HCT116 (cell line): ENCODE data around the gene UAP1L1. TPM values are rescaled to one million over a fixed set of nuclear protein-coding genes. Genes with fewer than 3 reads are reported as not detected.

Experiments
- ATAC-seq: fragments of 200-7000 bp; cut with Tn5 transposase; 2 replicates; pipeline ENCODE4 v1.9.1; 2020; ENCODE audit warnings: mild to moderate bottlenecking, moderate library complexity
- BruUV-seq: library from RNA; stranded (reverse); fragments of 400-500 nt; replicated peaks from 2 replicates; lab custom pipeline; 2021; lab: Mats Ljungman, UMichigan
- CTCF ChIA-PET: fragments of 300-600 bp; sonication (Branson Sonifier 250); formaldehyde crosslinking; loops from one replicate; lab custom pipeline; 2021; ENCODE audit warnings: antibody characterized with exemption; lab: Charles Lee
- POLR2A ChIA-PET: fragments of 300-600, 350-600 bp; sonication (Branson Sonifier 250); formaldehyde crosslinking; loops from one replicate; lab custom pipeline; 2021; ENCODE audit warnings: antibody characterized with exemption; lab: Charles Lee
- RAD21 ChIA-PET, 2 experiments: fragments of 300-600 bp; sonication (Branson Sonifier 250); formaldehyde crosslinking; loops; one replicate each; lab custom pipeline; 2023; ENCODE audit warnings: low total read pairs in 2 of 2; ENCODE audit not compliant: uncharacterized antibody in 2 of 2, unreplicated experiment in 2 of 2, low non-redundant PET in 1 of 2; lab: Charles Lee
- DNase-seq: peaks from one replicate; pipeline ENCODE4 v3.0.0-alpha.2; 2010; ENCODE audit warnings: low read depth, low spot score
- H2AFZ ChIP-seq: fragments of 200-600 bp; shearing (Covaris generic), sonication (generic); 2 replicates; pipeline ENCODE4 v1.6.1; 2017; ENCODE audit warnings: low read depth, mixed run types, mixed read lengths, antibody characterized with exemption, low read length; ENCODE audit not compliant: poor library complexity, severe bottlenecking
- H3K27ac ChIP-seq: 2 replicates; pipeline ENCODE4 v1.5.1; 2012; ENCODE audit warnings: low read depth, low read length
- H3K27me3 ChIP-seq: fragments of 200-600 bp; sonication (generic); 2 replicates; pipeline ENCODE4 v1.6.1; 2016; ENCODE audit warnings: mixed run types, low read length, mixed read lengths; ENCODE audit not compliant: insufficient read depth
- H3K36me3 ChIP-seq, 2 experiments: fragments of 200-500 bp in 1 of 2; fragments of 200-600 bp in 1 of 2; sonication (Bioruptor generic) in 1 of 2; sonication (generic) in 1 of 2; 2 replicates each; pipeline versions ENCODE4 v1.5.1 to v1.6.1; 2014 to 2016; ENCODE audit warnings: low read length in 2 of 2, inconsistent platforms in 1 of 2, mixed read lengths in 1 of 2, mixed run types in 1 of 2; ENCODE audit not compliant: insufficient read depth in 2 of 2, control insufficient read depth in 1 of 2
- H3K4me1 ChIP-seq, 2 experiments: fragments of 200-600 bp in 1 of 2; sonication (generic) in 1 of 2; 2 replicates each; pipeline versions ENCODE4 v1.5.1 to v1.6.1; 2012 to 2017; ENCODE audit warnings: low read length in 2 of 2, inconsistent platforms in 1 of 2, mild to moderate bottlenecking in 1 of 2, mixed read lengths in 1 of 2, mixed run types in 1 of 2, moderate library complexity in 1 of 2; ENCODE audit not compliant: insufficient read depth in 2 of 2, control insufficient read depth in 1 of 2
- H3K4me2 ChIP-seq: fragments of 200-600 bp; sonication (generic); 2 replicates; pipeline ENCODE4 v1.6.1; 2017; ENCODE audit warnings: mixed run types, low read length, mixed read lengths
- H3K4me3 ChIP-seq, 2 experiments: fragments of 200-600 bp in 1 of 2; sonication (generic) in 1 of 2; replicated peaks in 1 of 2; 2 replicates each; pipeline ENCODE4 v1.5.1; 2011 to 2016; ENCODE audit warnings: low read length in 2 of 2, control low read depth in 1 of 2, low read depth in 1 of 2, mild to moderate bottlenecking in 1 of 2, mixed read lengths in 1 of 2, mixed run types in 1 of 2
- H3K79me2 ChIP-seq: fragments of 200-600 bp; sonication (generic); 2 replicates; pipeline ENCODE4 v1.6.1; 2017; ENCODE audit warnings: mild to moderate bottlenecking, mixed run types, low read length, moderate library complexity, mixed read lengths; ENCODE audit not compliant: insufficient read depth
- H3K9ac ChIP-seq: fragments of 200-600 bp; sonication (generic); 2 replicates; pipeline ENCODE4 v1.6.1; 2016; ENCODE audit warnings: low read length, mixed read lengths
- H3K9me2 ChIP-seq: fragments of 200-600 bp; sonication (generic), shearing (Covaris generic); 2 replicates; pipeline ENCODE4 v1.6.1; 2017; ENCODE audit warnings: mixed run types, mild to moderate bottlenecking, moderate library complexity; ENCODE audit not compliant: insufficient read depth
- H3K9me3 ChIP-seq, 2 experiments: fragments of 200-500 bp in 1 of 2; fragments of 200-600 bp in 1 of 2; sonication (Bioruptor generic) in 1 of 2; sonication (generic) in 1 of 2; 2 replicates each; pipeline ENCODE4 v1.6.1; 2014 to 2017; ENCODE audit warnings: low read length in 2 of 2, mixed read lengths in 2 of 2, inconsistent platforms in 1 of 2, low read depth in 1 of 2, mild to moderate bottlenecking in 1 of 2, mixed run types in 1 of 2, moderate library complexity in 1 of 2; ENCODE audit not compliant: control insufficient read depth in 1 of 2, insufficient read depth in 1 of 2
- H4K20me1 ChIP-seq: fragments of 200-600 bp; sonication (generic), shearing (Covaris generic); 2 replicates; pipeline ENCODE4 v1.6.1; 2017; ENCODE audit warnings: mixed run types, mild to moderate bottlenecking, moderate library complexity; ENCODE audit not compliant: insufficient read depth
- ATF3 ChIP-seq: IDR thresholded peaks from 2 replicates; pipeline ENCODE4 v1.6.1; 2012
- CBX3 ChIP-seq: IDR thresholded peaks from 2 replicates; pipeline ENCODE4 v1.6.1; 2012; ENCODE audit warnings: low read depth
- CEBPB ChIP-seq: IDR thresholded peaks from 2 replicates; pipeline ENCODE4 v1.6.1; 2012; ENCODE audit warnings: low read depth
- EGR1 ChIP-seq: IDR thresholded peaks from 2 replicates; pipeline ENCODE4 v1.6.1; 2012; ENCODE audit warnings: low read depth
- FOSL1 ChIP-seq: IDR thresholded peaks from 2 replicates; pipeline ENCODE4 v1.6.1; 2012; ENCODE audit warnings: low read depth
- JUND ChIP-seq: IDR thresholded peaks from 2 replicates; pipeline ENCODE4 v1.6.1; 2012
- POLR2A ChIP-seq: IDR thresholded peaks from 2 replicates; pipeline ENCODE4 v1.7.0; 2011; ENCODE audit warnings: borderline replicate concordance; ENCODE audit not compliant: insufficient read depth, insufficient read length; ENCODE audit errors: extremely low read depth
- POLR2AphosphoS5 ChIP-seq: IDR thresholded peaks from 2 replicates; pipeline ENCODE4 v1.6.1; 2011; ENCODE audit warnings: mild to moderate bottlenecking, low read depth, low read length, moderate library complexity
- RAD21 ChIP-seq: IDR thresholded peaks from 2 replicates; pipeline ENCODE4 v1.6.1; 2012; ENCODE audit warnings: low read depth, mild to moderate bottlenecking
- SIN3A ChIP-seq: IDR thresholded peaks from 2 replicates; pipeline ENCODE4 v1.6.1; 2012; ENCODE audit warnings: low read depth
- SP1 ChIP-seq: IDR thresholded peaks from 2 replicates; pipeline ENCODE4 v1.6.1; 2012; ENCODE audit warnings: low read depth
- SRF ChIP-seq: IDR thresholded peaks from 2 replicates; pipeline ENCODE4 v1.6.1; 2012; ENCODE audit warnings: low read depth
- TCF7L2 ChIP-seq: IDR thresholded peaks from 2 replicates; pipeline ENCODE4 v1.7.0; 2011; ENCODE audit warnings: borderline replicate concordance, inconsistent platforms; ENCODE audit not compliant: insufficient read depth, insufficient read length; ENCODE audit errors: extremely low read depth
- ZFX ChIP-seq: fragments of 450-650 bp; IDR thresholded peaks from 2 replicates; pipeline ENCODE4 v1.6.1; 2017
- ZNF274 ChIP-seq: fragments of 200-500 bp; sonication (Bioruptor generic); IDR thresholded peaks from 2 replicates; pipeline ENCODE4 v1.6.1; 2014; ENCODE audit warnings: mild to moderate bottlenecking, low read depth, low read length, inconsistent platforms
- intact Hi-C: fragments of 100-400 bp; cut with micrococcal nuclease; formaldehyde crosslinking; loops from 2 replicates; pipeline ENCODE4 v1.10.0; 2022
- total RNA-seq: library from RNA; stranded (reverse); gene quantifications from one replicate; pipeline ENCODE4 v1.2.1, GENCODE V29; 2021; ENCODE audit not compliant: unreplicated experiment
- TF ChIP-seq, protein P1 (sequence below): IDR thresholded peaks from 2 replicates; pipeline ENCODE4 v1.6.1; 2012; ENCODE audit warnings: low read depth
- TF ChIP-seq, protein P2 (sequence below): IDR thresholded peaks from 2 replicates; pipeline ENCODE4 v1.6.1; 2012
- TF ChIP-seq, protein P3 (sequence below): IDR thresholded peaks from 2 replicates; pipeline ENCODE4 v1.6.1; 2011; ENCODE audit warnings: mild to moderate bottlenecking, low read length, moderate library complexity; ENCODE audit not compliant: insufficient replicate concordance; ENCODE audit errors: extremely low read depth

UAP1L1 gene
- total RNA-seq, 1 experiment from 2014 or later: 11.0 TPM

DNA sequence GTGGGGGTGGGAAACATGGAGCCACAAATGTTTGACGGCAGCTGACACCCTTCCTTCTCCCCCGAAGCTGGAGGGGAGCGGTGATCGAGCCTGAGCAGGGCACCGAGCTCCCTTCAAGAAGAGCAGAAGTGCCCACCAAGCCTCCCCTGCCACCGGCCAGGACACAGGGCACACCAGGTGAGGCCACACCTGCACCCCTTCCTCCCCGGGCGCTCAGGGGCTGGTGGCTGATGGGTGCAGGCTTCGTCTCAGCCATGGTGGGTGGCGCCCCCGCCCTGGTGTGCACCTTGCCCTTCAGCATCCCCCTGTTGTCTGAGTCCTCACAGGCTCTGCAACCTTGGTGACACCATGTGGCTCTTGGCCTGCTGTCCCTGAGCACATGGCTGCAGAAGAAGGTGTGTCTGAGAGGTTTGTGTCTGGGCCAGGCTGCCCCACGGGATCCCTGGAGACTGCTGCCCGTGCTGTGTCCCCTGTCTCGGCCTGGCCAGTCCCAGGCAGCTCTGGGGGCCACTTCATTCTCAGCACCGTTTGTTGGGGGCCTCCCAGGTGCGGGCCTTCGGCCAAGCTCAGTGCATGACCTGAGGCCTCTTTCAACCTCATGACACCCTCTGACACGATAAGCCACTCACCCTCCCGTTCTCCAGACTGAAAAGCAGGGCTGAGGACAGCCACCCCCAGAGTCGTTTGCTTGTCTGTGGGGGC, 20.6 kb downstream of the UAP1L1 start:
- CTCF ChIA-PET: no interaction called here
- no peak overlapping the region for H3K9ac ChIP-seq
- ATAC-seq: no peak

More for the DNA sequence above, 20.6 kb downstream of the UAP1L1 start:
- intact Hi-C loops: no loop called here
- Histone ChIP-seq H3K9me2 (no peaks in the 10 kb centered on the region), H3K27ac (no peak overlapping the region), H3K36me3 (peaks cover 11 to 40% of the 10 kb centered on the region in 2 experiments), H3K79me2 (no peaks in the 10 kb centered on the region), H3K4me2 (no peak overlapping the region), H4K20me1 (no peaks in the 10 kb centered on the region), H3K4me1 (no peaks in the 10 kb centered on the region), H3K9me3 (peaks cover 0 to 15% of the 10 kb centered on the region in 2 experiments; a peak in 1 of 4 replicates), H3K4me3 (no peak overlapping the region), H3K27me3 (no peaks in the 10 kb centered on the region), H2AFZ (no peak overlapping the region)
- ChIA-PET RAD21 (no interaction called here), POLR2A (no interaction called here)
- no TSS peak for BruUV-seq
- DNase-seq: no peak
- TF ChIP-seq SIN3A (no peak), ZNF274 (no peak), CEBPB (no peak), JUND (no peak), POLR2A (no peak), FOSL1 (no peak), RAD21 (no peak), EGR1 (no peak), ATF3 (no peak), SRF (no peak), POLR2AphosphoS5 (no peak), TCF7L2 (no peak), CBX3 (no peak), SP1 (no peak), ZFX (no peak)
- TF ChIP-seq, protein P1, sequence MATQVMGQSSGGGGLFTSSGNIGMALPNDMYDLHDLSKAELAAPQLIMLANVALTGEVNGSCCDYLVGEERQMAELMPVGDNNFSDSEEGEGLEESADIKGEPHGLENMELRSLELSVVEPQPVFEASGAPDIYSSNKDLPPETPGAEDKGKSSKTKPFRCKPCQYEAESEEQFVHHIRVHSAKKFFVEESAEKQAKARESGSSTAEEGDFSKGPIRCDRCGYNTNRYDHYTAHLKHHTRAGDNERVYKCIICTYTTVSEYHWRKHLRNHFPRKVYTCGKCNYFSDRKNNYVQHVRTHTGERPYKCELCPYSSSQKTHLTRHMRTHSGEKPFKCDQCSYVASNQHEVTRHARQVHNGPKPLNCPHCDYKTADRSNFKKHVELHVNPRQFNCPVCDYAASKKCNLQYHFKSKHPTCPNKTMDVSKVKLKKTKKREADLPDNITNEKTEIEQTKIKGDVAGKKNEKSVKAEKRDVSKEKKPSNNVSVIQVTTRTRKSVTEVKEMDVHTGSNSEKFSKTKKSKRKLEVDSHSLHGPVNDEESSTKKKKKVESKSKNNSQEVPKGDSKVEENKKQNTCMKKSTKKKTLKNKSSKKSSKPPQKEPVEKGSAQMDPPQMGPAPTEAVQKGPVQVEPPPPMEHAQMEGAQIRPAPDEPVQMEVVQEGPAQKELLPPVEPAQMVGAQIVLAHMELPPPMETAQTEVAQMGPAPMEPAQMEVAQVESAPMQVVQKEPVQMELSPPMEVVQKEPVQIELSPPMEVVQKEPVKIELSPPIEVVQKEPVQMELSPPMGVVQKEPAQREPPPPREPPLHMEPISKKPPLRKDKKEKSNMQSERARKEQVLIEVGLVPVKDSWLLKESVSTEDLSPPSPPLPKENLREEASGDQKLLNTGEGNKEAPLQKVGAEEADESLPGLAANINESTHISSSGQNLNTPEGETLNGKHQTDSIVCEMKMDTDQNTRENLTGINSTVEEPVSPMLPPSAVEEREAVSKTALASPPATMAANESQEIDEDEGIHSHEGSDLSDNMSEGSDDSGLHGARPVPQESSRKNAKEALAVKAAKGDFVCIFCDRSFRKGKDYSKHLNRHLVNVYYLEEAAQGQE: no peak
- TF ChIP-seq, protein P2, sequence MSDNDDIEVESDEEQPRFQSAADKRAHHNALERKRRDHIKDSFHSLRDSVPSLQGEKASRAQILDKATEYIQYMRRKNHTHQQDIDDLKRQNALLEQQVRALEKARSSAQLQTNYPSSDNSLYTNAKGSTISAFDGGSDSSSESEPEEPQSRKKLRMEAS: no peak
- TF ChIP-seq, protein P3, sequence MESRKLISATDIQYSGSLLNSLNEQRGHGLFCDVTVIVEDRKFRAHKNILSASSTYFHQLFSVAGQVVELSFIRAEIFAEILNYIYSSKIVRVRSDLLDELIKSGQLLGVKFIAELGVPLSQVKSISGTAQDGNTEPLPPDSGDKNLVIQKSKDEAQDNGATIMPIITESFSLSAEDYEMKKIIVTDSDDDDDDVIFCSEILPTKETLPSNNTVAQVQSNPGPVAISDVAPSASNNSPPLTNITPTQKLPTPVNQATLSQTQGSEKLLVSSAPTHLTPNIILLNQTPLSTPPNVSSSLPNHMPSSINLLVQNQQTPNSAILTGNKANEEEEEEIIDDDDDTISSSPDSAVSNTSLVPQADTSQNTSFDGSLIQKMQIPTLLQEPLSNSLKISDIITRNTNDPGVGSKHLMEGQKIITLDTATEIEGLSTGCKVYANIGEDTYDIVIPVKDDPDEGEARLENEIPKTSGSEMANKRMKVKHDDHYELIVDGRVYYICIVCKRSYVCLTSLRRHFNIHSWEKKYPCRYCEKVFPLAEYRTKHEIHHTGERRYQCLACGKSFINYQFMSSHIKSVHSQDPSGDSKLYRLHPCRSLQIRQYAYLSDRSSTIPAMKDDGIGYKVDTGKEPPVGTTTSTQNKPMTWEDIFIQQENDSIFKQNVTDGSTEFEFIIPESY: no peak
